Panc1 (cell line): Measurements from ENCODE around the gene BRMS1L.

Experiments used
- CTCF ChIP-seq: fragments of 450-650 bp; IDR thresholded peaks from 2 replicates; pipeline ENCODE4 v1.5.1; 2017; ENCODE audit warnings: mild to moderate bottlenecking
- POLR2AphosphoS5 ChIP-seq: IDR thresholded peaks from 2 replicates; pipeline ENCODE4 v1.6.1; 2012; ENCODE audit warnings: mild to moderate bottlenecking, low read depth, low read length, moderate library complexity

- TF ChIP-seq CTCF (no peak), POLR2AphosphoS5 (no peak)
Observed at GRCh38 chr14:35875296-35875695, 49.2 kb downstream of the BRMS1L start.
